DND-41 (cell line): ENCODE results near the gene HECTD1.

Experiments used
- CTCF ChIP-seq: IDR thresholded peaks from 2 replicates; pipeline ENCODE4 v1.5.1; 2012; ENCODE audit warnings: borderline replicate concordance, low read length, moderate library complexity, mild to moderate bottlenecking; ENCODE audit not compliant: poor library complexity, severe bottlenecking; ENCODE audit errors: extremely low read depth
- EZH2 ChIP-seq: IDR thresholded peaks from 3 replicates; pipeline ENCODE4 v1.6.1; 2012; ENCODE audit warnings: borderline replicate concordance, low read depth, mild to moderate bottlenecking, moderate library complexity, low read length, inconsistent platforms; ENCODE audit not compliant: severe bottlenecking

- TF ChIP-seq EZH2 (no peak), CTCF (no peak)
Measured at GRCh38 chr14:31222834-31223233, 15.2 kb upstream of the HECTD1 start.
